ENCODE measurements around the gene KLHDC7B.
"Not testable (repeated sequence)": the region's sequence is repeated elsewhere in the genome, so short reads cannot be mapped to it uniquely, and the experiment has no call there.

Gene KLHDC7B

DNA sequence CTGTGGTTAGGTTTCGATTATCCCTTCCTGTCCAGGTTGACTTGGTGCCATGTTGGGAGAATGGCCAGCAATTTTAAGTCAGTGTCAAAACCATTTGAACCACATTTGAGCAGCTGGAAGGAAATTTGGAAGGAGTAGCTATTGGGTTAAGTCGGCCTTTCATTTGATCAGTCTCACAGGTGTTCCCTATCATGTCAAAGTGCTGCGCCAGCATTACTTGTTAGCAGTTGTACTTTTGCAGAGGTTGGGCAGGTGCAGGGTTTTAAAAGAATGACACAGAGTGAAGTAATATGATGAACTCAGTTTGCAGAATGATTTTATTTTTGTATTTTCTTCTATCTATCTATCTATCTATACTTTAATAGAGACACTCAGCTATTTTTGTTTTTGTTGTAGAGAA, 9.5 kb upstream of the KLHDC7B start:
- TF ChIP-seq, protein P1, sequence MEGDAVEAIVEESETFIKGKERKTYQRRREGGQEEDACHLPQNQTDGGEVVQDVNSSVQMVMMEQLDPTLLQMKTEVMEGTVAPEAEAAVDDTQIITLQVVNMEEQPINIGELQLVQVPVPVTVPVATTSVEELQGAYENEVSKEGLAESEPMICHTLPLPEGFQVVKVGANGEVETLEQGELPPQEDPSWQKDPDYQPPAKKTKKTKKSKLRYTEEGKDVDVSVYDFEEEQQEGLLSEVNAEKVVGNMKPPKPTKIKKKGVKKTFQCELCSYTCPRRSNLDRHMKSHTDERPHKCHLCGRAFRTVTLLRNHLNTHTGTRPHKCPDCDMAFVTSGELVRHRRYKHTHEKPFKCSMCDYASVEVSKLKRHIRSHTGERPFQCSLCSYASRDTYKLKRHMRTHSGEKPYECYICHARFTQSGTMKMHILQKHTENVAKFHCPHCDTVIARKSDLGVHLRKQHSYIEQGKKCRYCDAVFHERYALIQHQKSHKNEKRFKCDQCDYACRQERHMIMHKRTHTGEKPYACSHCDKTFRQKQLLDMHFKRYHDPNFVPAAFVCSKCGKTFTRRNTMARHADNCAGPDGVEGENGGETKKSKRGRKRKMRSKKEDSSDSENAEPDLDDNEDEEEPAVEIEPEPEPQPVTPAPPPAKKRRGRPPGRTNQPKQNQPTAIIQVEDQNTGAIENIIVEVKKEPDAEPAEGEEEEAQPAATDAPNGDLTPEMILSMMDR (conservative IDR thresholded peaks at IDR 0.05; ENCODE audit: low read depth, low read length) = no peak
- no peak for DNase-seq (ENCODE audit: low read depth)
- no peak overlapping the region for H3K4me3 ChIP-seq (ENCODE audit: low read depth, low read length)

DNA sequence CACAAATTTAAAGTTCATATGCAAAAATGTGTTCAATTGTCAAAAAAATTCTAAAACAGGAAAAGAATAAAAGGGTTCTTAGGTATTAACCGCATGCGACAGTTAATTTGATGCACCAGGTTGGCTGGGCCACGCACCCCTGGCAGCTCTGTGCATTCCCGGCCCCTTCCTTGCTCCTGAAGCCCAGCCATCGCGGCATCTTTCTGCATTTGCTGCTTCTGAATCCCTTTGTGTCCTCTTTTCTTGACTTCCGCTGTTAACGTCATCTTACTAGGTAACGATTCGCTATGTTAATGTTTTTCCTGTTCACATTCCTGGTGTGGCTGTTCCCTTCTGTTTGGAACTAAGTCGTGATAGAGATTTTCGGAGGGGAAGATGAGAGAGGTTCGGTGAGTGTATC, 7.9 kb upstream of the KLHDC7B start:
- no peak for DNase-seq (ENCODE audit: low read depth)
- TF ChIP-seq, protein P1 (conservative IDR thresholded peaks at IDR 0.05; ENCODE audit: low read depth, low read length) = no peak
- no peak overlapping the region for H3K4me3 ChIP-seq (ENCODE audit: low read depth, low read length)

DNA sequence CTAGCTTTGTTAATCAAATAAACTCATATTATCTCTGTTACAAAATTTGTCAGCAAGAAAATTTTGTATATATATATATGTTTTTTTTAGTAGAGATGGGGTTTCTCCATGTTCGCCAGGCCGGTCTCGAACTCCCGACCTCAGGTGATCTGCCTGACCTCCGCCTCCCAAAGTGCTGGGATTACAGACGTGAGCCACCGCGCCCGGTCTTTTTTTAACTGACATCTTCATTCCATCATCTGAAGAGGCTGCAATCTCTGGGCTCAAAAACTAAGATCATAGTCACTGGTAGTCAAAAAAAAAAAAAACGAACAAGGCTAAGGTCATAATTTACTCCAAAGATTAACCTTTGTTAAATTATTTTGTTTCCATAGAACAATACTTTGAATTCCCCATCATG, 5.3 kb upstream of the KLHDC7B start:
- TF ChIP-seq, protein P1 (conservative IDR thresholded peaks at IDR 0.05; ENCODE audit: low read depth, low read length) = no peak
- DNase-seq (ENCODE audit: low read depth) = no peak
- no peak overlapping the region for H3K4me3 ChIP-seq (ENCODE audit: low read depth, low read length)

DNA sequence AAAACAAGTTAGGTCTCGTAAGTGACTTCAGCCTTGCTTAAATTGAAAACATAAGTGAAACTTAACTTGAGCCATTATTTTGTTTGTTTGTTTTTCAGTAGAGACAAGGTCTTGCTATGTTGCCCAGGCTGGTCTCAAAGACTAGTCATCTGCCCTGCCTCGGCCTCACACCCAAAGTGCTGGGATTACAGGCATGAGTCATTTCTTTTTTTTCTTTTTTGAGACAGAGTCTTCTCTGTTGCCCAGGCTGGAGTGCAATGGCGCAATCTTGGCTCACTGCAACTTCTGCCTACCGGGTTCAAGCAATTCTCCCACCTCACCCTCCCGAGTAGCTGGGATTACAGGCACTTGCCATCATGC, 4.1 kb upstream of the KLHDC7B start:
- H3K4me3 ChIP-seq (ENCODE audit: low read depth, low read length) = not testable (repeated sequence)
- peak; percentile 86 for DNase-seq (ENCODE audit: low read depth)

DNA sequence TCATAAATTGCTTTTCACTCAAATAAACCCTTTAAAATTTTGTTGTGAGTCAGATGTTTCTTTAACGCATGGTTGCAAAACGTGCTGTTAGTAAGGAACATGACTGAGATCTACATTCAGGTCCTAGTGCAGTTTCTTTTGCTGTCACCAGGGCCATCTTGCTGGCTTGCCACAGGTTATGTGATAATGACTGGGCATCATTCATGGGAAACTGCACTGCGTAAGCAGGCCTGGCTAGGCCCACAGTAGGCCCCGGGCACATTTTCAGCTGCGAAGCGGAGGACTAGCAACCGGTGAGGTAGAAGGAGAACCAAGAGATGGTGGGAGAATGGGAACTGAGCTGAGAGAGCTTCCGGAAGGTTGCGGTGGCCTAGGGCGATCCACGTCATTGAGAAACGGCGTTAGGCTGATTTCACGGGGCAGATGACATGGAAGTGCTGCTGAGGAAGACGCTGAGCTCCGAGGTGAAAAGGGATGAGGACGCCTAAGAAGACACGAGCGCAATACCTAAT, 3.2 kb upstream of the KLHDC7B start:
- no peak overlapping the region for H3K4me3 ChIP-seq (ENCODE audit: low read depth, low read length)
- peak; percentile 42 for DNase-seq (ENCODE audit: low read depth)
- TF ChIP-seq, protein P1 (conservative IDR thresholded peaks at IDR 0.05; ENCODE audit: low read depth, low read length) = peak; percentile 6

DNA sequence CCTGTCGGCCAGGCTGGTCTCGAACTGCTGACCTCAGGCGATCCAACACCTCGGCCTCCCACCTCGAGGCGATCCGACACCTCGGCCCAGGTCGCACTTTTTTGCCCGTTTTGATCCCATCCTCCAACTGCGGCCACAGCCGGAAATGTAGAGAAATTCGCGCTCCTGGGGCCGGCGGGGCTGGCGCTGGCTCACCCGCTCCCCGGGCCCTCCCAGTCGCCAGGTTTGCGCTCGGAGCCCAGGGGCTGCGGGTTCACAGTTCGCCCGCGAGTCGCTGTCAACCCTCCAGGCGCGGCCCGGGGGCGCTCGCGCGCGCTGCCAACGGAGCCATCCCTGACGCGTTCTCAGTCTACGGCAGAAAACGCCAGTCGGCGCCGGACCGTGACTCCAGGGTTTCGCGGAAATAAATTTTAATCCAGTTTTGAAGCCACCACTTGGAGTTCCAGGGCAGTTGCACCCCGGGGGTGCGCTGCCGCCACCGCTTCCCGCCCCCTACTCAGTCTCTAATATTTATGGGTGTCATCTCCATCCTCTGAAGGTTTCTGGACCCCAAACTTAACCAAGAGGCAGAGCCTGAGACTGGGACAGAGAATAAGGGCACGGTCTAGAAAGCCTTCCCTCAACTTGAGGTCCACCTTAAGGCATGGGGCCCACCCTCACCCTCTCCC, 1.5 kb upstream of the KLHDC7B start:
- DNase-seq (ENCODE audit: low read depth) = peak; percentile 65
- H3K4me3 ChIP-seq (ENCODE audit: low read depth, low read length) = peak overlapping the region; percentile 44
- TF ChIP-seq, protein P1 (conservative IDR thresholded peaks at IDR 0.05; ENCODE audit: low read depth, low read length) = peak; percentile 61

DNA sequence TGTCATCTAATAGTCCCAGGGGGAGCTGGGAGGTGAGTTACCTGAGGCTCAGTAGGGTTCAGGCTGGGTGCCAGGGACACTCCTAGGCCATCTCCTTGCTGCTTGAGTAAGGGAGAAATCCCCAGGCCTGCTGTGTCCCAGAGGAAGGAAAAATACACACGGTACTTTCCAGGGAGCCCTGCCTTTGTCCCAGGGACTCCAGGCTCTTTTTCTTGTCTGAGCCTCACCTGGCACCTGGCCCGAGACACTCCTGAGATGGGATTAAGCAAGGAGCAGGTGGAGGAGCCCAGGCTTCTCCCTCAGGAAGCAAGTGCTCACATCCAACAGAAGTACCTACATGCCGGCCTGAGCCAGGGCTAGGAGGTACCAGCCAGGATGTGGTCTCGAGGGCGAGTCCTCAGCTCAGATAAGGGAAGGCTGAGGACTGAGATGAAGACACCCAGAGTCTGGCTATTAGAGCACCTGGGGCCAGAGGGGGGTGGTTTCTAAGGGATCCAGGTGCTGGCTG, 899 bp upstream of the KLHDC7B start:
- no peak overlapping the region for H3K4me3 ChIP-seq (ENCODE audit: low read depth, low read length)

More for the DNA sequence above, 899 bp upstream of the KLHDC7B start:
- TF ChIP-seq, protein P1 (conservative IDR thresholded peaks at IDR 0.05; ENCODE audit: low read depth, low read length) = no peak
- no peak for DNase-seq (ENCODE audit: low read depth)
